Fibroblast of mammary gland (primary cell): ENCODE measurements around the gene TF.

Source experiments
- DNase-seq: peaks from one replicate; pipeline ENCODE4 v3.0.0-alpha.2; 2010; ENCODE audit warnings: low read depth
- H3K4me3 ChIP-seq: 2 replicates; pipeline ENCODE4 v1.5.1; 2011; ENCODE audit warnings: low read depth, mild to moderate bottlenecking, low read length, moderate library complexity; ENCODE audit not compliant: control insufficient read depth
- CTCF ChIP-seq: conservative IDR thresholded peaks from 2 replicates; pipeline ENCODE4 v1.5.1; 2011; ENCODE audit warnings: low read depth, low read length, inconsistent platforms; ENCODE audit not compliant: control insufficient read depth, insufficient read depth

TF gene

GRCh38 chr3:133745981-133746711, at the start of gene TF:
Gene TF (plus strand): TSS chr3:133746393. CDS start chr3:133746441, 48 bp downstream.
- H3K4me3 ChIP-seq, result no peak within 1 kb of the TSS
- TF ChIP-seq CTCF, result no peak
- no peak for DNase-seq

- no peak for DNase-seq
- TF ChIP-seq CTCF, result no peak
- no peak overlapping the region for H3K4me3 ChIP-seq
Observed at GRCh38 chr3:133697960-133698359, 48.2 kb upstream of the TF start.

GRCh38 chr3:133699467-133699866, 46.7 kb upstream of the TF start:
- TF ChIP-seq CTCF, result no peak
- no peak overlapping the region for H3K4me3 ChIP-seq
- no peak for DNase-seq

GRCh38 chr3:133699903-133700302, 46.3 kb upstream of the TF start:
- no peak for DNase-seq
- TF ChIP-seq CTCF, result no peak
- H3K4me3 ChIP-seq, result no peak overlapping the region

GRCh38 chr3:133700351-133700750, 45.8 kb upstream of the TF start:
- H3K4me3 ChIP-seq, result no peak overlapping the region
- no peak for DNase-seq
- no peak for TF ChIP-seq CTCF

GRCh38 chr3:133701435-133702358, 44.5 kb upstream of the TF start:
- DNase-seq, result no peak
- H3K4me3 ChIP-seq, result no peak overlapping the region
- TF ChIP-seq CTCF, result no peak
